ENCODE results near the gene TLL1.

DNA sequence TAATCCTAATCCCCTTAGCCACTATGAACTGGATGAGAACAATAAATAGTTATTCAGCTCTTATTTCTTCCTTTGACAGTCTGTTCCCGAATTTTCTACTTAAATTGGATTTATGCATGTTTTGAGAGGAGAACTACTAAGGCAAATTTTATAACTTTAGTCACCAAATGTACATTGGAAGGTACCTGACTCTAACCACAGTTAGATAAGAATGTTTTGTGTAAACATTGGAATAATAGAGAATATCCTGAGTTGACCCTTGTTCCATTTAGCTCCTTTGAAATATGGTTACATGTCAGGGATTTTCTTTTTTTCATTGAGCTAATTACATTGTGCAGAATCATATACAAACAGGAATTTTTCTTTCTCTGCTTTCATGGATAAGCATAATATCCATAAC lies 202.6 kb downstream of the TLL1 start:
- TF ChIP-seq, protein P1, sequence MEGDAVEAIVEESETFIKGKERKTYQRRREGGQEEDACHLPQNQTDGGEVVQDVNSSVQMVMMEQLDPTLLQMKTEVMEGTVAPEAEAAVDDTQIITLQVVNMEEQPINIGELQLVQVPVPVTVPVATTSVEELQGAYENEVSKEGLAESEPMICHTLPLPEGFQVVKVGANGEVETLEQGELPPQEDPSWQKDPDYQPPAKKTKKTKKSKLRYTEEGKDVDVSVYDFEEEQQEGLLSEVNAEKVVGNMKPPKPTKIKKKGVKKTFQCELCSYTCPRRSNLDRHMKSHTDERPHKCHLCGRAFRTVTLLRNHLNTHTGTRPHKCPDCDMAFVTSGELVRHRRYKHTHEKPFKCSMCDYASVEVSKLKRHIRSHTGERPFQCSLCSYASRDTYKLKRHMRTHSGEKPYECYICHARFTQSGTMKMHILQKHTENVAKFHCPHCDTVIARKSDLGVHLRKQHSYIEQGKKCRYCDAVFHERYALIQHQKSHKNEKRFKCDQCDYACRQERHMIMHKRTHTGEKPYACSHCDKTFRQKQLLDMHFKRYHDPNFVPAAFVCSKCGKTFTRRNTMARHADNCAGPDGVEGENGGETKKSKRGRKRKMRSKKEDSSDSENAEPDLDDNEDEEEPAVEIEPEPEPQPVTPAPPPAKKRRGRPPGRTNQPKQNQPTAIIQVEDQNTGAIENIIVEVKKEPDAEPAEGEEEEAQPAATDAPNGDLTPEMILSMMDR (IDR thresholded peaks at IDR 0.05) = no peak
- TF ChIP-seq POLR2A (IDR thresholded peaks at IDR 0.05) = no peak

Data from breast epithelium (tissue), 3 donors.